Activated CD4-positive, alpha-beta T cell treated with anti-CD3 and anti-CD28 coated beads for 24 hours (primary cell): ENCODE results near the gene CDC14B.
A peak's percentile ranks its signal among the peaks of the same experiment; 100 is the strongest.

ENCODE experiments used
- DNase-seq, 2 donors: peaks; one replicate each; pipeline ENCODE4 v3.0.0-alpha.2; 2020; ENCODE audit warnings: low read depth in 2 of 2

Gene CDC14B

GRCh38 chr9:96485280-96485679 is 134.4 kb downstream of the CDC14B start:
- no peak for DNase-seq

DNA sequence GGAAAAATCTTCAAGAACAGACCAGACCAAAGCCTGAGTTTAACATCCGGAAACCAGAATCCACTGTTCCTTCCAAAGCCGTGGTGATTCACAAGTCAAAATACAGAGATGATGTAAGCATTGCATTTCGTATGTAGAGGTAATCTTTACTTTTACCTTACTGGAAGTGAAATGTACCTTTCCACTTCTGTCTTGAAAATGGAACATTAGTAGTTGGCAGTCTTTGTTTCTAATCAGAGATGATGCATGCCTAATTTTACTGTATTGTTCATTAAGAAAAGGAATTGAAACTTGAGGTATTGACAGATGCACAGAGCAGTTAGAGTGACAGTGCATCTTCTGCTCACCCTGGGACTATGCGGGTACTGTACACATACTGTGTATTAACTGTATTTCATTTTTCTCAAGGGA is 135.1 kb downstream of the CDC14B start:
- DNase-seq: no peak

GRCh38 chr9:96483733-96484390 is 135.8 kb downstream of the CDC14B start:
- DNase-seq: no peak

GRCh38 chr9:96483197-96483596 is 136.4 kb downstream of the CDC14B start:
- DNase-seq: no peak

DNA sequence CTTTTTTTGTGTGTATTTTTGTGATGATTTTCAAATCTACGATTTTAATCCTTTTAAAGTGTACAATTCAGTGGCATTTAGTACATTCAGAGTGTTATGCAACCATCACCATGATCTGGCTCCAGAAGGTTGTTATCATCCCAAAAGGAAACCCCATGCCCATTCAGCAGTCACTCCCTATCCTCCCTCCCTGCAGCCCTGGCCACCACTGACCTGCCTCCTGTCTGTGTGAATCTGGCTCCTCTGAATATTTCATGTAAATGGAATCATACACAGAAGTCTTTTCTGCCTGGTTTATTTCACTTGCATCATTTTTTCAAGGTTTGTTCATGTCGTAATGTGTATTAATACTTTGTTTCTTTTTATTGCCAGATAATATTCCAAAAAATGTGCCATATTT is 137.2 kb downstream of the CDC14B start:
- DNase-seq: no peak

DNA sequence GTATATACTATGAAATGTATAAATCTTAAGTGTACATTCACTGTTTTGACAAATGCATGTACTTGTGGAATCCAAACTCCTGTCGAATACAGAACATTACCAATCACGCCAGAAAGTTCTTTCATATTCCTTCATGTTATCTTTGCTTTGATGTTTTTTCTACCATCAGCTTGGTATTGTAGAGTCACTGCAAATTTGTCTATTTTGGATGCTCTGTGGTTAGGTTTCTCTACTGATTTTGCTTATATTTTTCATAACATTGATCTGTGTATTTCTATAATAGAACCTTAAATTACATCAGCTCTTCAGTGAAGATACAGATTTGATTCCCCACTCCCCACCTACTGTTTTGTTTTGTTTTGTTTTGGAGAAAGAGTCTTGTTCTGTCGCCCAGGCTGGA is 138.9 kb downstream of the CDC14B start:
- no peak for DNase-seq

GRCh38 chr9:96478829-96479371 is 140.7 kb downstream of the CDC14B start:
- no peak for DNase-seq

- DNase-seq: no peak
Measured at GRCh38 chr9:96476591-96476990, 143.1 kb downstream of the CDC14B start.

DNA sequence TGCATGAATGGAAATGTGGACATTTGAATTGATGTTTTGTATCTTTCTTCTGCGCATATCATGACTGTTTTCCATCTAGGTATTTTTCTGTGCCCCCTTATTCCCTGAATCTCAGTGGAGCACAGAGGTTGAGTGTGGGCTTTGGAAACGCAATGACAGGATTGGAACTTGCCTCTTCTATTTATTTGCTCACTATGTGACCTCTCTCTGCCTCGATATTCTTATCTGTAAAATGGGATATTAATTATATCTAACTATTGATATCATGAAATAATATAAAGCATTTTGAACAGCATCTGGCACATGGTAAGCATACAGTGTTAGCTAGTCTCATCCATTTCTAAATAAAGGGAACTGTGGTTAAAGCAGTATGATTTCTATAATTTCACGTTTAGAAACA is 143.6 kb downstream of the CDC14B start:
- no peak for DNase-seq

- DNase-seq: no peak
Measured at GRCh38 chr9:96467784-96468183, 151.9 kb downstream of the CDC14B start.

GRCh38 chr9:96464426-96464825 is 155.2 kb downstream of the CDC14B start:
- DNase-seq: no peak

DNA sequence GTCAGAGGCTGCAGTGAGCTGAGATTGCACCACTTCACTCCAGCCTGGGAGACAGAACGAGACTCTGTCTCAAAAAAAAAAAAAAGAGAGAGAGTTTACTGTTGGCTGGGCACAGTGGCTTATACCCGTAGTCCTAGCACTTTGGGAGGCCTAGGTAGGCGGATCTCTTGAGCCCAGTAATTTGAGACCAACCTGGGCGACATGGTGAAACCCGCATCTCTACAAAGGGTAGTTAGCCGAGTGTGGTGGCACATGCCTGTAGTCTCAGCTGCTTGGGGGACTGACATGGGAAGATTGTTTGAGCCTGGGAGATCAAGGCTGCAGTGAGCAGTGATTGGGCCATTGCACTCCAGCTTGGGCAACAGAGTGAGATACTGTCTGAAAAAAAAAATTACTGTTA is 157.1 kb downstream of the CDC14B start:
- no peak for DNase-seq

DNA sequence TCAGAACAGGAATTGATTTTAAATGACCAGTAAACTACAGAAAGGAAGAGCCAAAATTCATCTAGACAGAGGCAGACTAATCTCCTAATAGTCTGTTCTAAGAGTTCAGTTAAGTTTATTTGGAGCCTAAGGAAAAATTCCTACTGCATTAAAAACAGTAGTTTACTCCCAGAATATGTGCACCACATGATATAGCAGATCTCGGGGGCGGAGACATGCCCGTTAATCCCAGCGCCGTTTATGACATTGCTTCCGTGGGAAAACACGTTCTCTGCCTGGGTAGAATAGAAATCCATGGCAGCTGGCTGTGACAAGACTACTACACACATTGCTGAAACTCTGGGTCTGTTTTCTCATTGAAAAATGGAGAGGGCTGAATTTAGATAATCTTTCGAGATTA is 158.3 kb downstream of the CDC14B start:
- no peak for DNase-seq

DNA sequence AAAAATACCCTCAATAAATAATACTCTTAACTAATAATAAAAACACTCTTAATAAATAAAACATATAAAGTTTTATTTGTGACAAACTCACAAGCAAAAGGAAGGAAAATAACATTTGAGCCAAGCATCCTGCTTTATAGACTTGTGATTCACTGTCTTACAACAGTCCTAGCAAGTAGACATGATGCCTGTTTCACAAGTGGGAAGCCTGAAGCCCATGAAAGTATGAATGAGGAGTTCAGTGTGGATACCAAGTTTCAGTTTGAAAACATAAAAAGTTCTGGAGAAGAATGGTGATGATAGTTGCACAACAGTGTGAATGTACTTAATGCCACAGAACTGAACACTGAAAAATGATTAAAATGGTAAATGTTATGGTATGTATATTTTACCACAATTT is 158.8 kb downstream of the CDC14B start:
- no peak for DNase-seq

GRCh38 chr9:96460470-96460869 is 159.2 kb downstream of the CDC14B start:
- no peak for DNase-seq

GRCh38 chr9:96459268-96460007 is 160.2 kb downstream of the CDC14B start:
- DNase-seq: no peak

GRCh38 chr9:96458226-96458625 is 161.4 kb downstream of the CDC14B start:
- DNase-seq: no peak

DNA sequence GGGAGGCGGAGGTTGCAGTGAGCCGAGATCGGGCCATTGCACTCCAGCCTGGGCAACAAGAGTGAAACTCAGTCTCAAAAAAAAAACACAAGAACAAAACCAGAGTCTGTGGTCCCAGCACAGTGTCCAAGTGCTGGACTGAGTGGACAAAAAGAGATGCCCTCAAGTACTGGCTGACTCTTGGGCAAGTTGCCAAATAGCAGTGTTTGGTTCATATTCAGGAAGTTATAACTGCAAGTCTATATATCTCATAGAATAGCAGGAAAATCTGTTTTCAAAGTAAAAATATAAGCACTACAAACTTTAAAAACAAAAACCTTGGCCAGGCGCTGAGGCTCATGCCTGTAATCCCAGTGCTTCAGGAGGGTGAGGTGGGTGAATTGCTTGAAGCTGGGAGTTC is 162.4 kb downstream of the CDC14B start:
- DNase-seq: no peak

GRCh38 chr9:96453625-96454024 is 166.0 kb downstream of the CDC14B start:
- DNase-seq: no peak

- DNase-seq: peak in 1 of 2 donors; percentile 5
Measured at GRCh38 chr9:96450613-96451528, 168.8 kb downstream of the CDC14B start.
